ENCODE data around the gene CPNE5. TPM values are rescaled to one million over a fixed set of nuclear protein-coding genes. Genes with fewer than 3 reads are reported as not detected.
"Not testable (repeated sequence)": the region's sequence is repeated elsewhere in the genome, so short reads cannot be mapped to it uniquely, and the experiment has no call there.

The CPNE5 gene
- total and polyA plus RNA-seq, 8 donors, result 1.2 to 15.9 (median 2.4) TPM; not detected in 1

GRCh38 chr6:36725581-36725980 is 113.7 kb downstream of the CPNE5 start:
- TF ChIP-seq CTCF (IDR thresholded peaks at IDR 0.05) (no peak), POLR2A (IDR thresholded peaks at IDR 0.05) (no peak), POLR2AphosphoS5 (IDR thresholded peaks at IDR 0.05) (no peak), EP300 (IDR thresholded peaks at IDR 0.05) (no peak)
- intact Hi-C loops (cut with DNase I; ENCODE audit: low total_unique reads), result no loop called here
- no peak overlapping the region for H3K4me3 ChIP-seq
- peaks cover 0 to 8% (median 0%) of the 10 kb centered on the region in 4 donors for H3K4me1 ChIP-seq
- no peaks in the 10 kb centered on the region for H3K36me3 ChIP-seq
- WGBS, 5 donors, result 87 to 96% (median 91%) methylated on average over 7 of the region's 7 CpGs
- no peaks in the 10 kb centered on the region for H3K27me3 ChIP-seq
- H3K9me3 ChIP-seq, result no peaks in the 10 kb centered on the region
- no peak overlapping the region for H3K27ac ChIP-seq
- DNase-seq, result no peak

GRCh38 chr6:36724514-36725390 is 114.5 kb downstream of the CPNE5 start:
- Histone ChIP-seq H3K36me3 (no peaks in the 10 kb centered on the region), H3K4me3 (no peak overlapping the region)
- 47 to 58% (median 48%) methylated on average over 13 of the region's 13 CpGs for WGBS, 5 donors

GRCh38 chr6:36723992-36724391 is 115.3 kb downstream of the CPNE5 start:
- DNase-seq; H3K27ac ChIP-seq; H3K27me3 ChIP-seq; H3K4me3 ChIP-seq; H3K9me3 ChIP-seq; H3K36me3 ChIP-seq; intact Hi-C loops (cut with DNase I; ENCODE audit: low total_unique reads); H3K4me1 ChIP-seq: not testable (repeated sequence)
- WGBS, 5 donors, result 83 to 95% (median 91%) methylated on average over 4 of the region's 4 CpGs

More at GRCh38 chr6:36724514-36725390, 114.5 kb downstream of the CPNE5 start:
- no peak overlapping the region for H3K27ac ChIP-seq
- intact Hi-C loops (cut with DNase I; ENCODE audit: low total_unique reads), result no loop called here
- no peaks in the 10 kb centered on the region for H3K27me3 ChIP-seq
- peaks cover 0 to 8% (median 0%) of the 10 kb centered on the region in 4 donors for H3K4me1 ChIP-seq
- H3K9me3 ChIP-seq, result no peaks in the 10 kb centered on the region
- peak; percentile 83 to 89 for DNase-seq
- TF ChIP-seq EP300 (IDR thresholded peaks at IDR 0.05) (no peak), POLR2A (IDR thresholded peaks at IDR 0.05) (no peak), POLR2AphosphoS5 (IDR thresholded peaks at IDR 0.05) (peak in 1 of 3 donors; percentile 52), CTCF (IDR thresholded peaks at IDR 0.05) (peak in 5 of 7 experiments; percentile 25 to 71 (median 49))

GRCh38 chr6:36722879-36723278 is 116.4 kb downstream of the CPNE5 start:
- no peak for TF ChIP-seq POLR2A (IDR thresholded peaks at IDR 0.05)
- no peak for TF ChIP-seq POLR2AphosphoS5 (IDR thresholded peaks at IDR 0.05)
- TF ChIP-seq EP300 (IDR thresholded peaks at IDR 0.05), result no peak
- no peak for TF ChIP-seq CTCF (IDR thresholded peaks at IDR 0.05)
- no peak overlapping the region for H3K4me3 ChIP-seq
- intact Hi-C loops (cut with DNase I; ENCODE audit: low total_unique reads), result no loop called here
- no peaks in the 10 kb centered on the region for H3K9me3 ChIP-seq
- WGBS, 5 donors, result 83 to 93% (median 93%) methylated on average over 2 of the region's 2 CpGs
- no peaks in the 10 kb centered on the region for H3K27me3 ChIP-seq
- H3K27ac ChIP-seq, result no peak overlapping the region
- DNase-seq, result no peak
- H3K36me3 ChIP-seq, result no peaks in the 10 kb centered on the region
- H3K4me1 ChIP-seq, result peaks cover 0 to 6% (median 0%) of the 10 kb centered on the region in 4 donors

- Histone ChIP-seq H3K4me1 (peaks cover 0 to under 1% (median 0%) of the 10 kb centered on the region in 4 donors), H3K36me3 (no peaks in the 10 kb centered on the region), H3K4me3 (no peak overlapping the region), H3K9me3 (no peaks in the 10 kb centered on the region), H3K27me3 (no peaks in the 10 kb centered on the region), H3K27ac (no peak overlapping the region)
- no peak for DNase-seq
- intact Hi-C loops (cut with DNase I; ENCODE audit: low total_unique reads), result no loop called here
- no peak for TF ChIP-seq POLR2A (IDR thresholded peaks at IDR 0.05)
- TF ChIP-seq CTCF (IDR thresholded peaks at IDR 0.05), result no peak
- TF ChIP-seq EP300 (IDR thresholded peaks at IDR 0.05), result no peak
- TF ChIP-seq POLR2AphosphoS5 (IDR thresholded peaks at IDR 0.05), result no peak
- 87 to 95% (median 93%) methylated on average over 6 to 10 of the region's 10 CpGs for WGBS, 5 donors
Observed at GRCh38 chr6:36722365-36722764, 116.9 kb downstream of the CPNE5 start.

Measured in stomach (tissue), 9 donors.